HepG2 (cell line): ENCODE data around the gene ZNF428. TPM values are rescaled to one million over a fixed set of nuclear protein-coding genes. Genes with fewer than 3 reads are reported as not detected.

ENCODE experiments used
- ATAC-seq: fragments of 200-7000 bp; cut with Tn5 transposase; 3 replicates; pipeline ENCODE4 v1.9.1; 2020; ENCODE audit warnings: mild to moderate bottlenecking, moderate library complexity
- BruUV-seq: library from RNA; stranded (reverse); fragments of 400-500 nt; replicated peaks from 2 replicates; lab custom pipeline; 2021; lab: Mats Ljungman, UMichigan
- CTCF ChIA-PET: fragments of 300-600 bp; formaldehyde crosslinking; extraction: SDS; loops from one replicate; lab custom pipeline; 2021; ENCODE audit warnings: low total read pairs, inconsistent platforms, low intra/inter-chr PET ratio; lab: Yijun Ruan, JAX
- POLR2A ChIA-PET: fragments of 350-600 bp; sonication (Branson Sonifier 250); formaldehyde crosslinking; loops from one replicate; lab custom pipeline; 2020; ENCODE audit warnings: antibody characterized with exemption, inconsistent platforms; lab: Yijun Ruan, JAX
- DNase-seq: peaks from one replicate; pipeline ENCODE4 v3.0.0-alpha.2; 2015; ENCODE audit warnings: low spot score
- FAIRE-seq: peaks from 3 replicates; lab custom pipeline; 2011; peaks lifted over from hg19 to GRCh38; lab: Jason Lieb, UNC
- H2AFZ ChIP-seq: one replicate; pipeline ENCODE4 v1.6.1; 2011; ENCODE audit warnings: low read length, inconsistent platforms
- H3K27ac ChIP-seq: fragments of 300-600 bp; 3 replicates; pipeline ENCODE4 v1.8.0; 2011; ENCODE audit warnings: mixed run types, mild to moderate bottlenecking, mixed read lengths, low read length, inconsistent platforms; ENCODE audit not compliant: insufficient read depth; ENCODE audit errors: extremely low read length
- H3K27me3 ChIP-seq, 2 experiments: fragments of 200-600 bp in 1 of 2; 2 replicates in 1 of 2; 3 replicates in 1 of 2; pipeline versions ENCODE4 v1.6.0 to v1.8.0; 2011; ENCODE audit warnings: low read length in 2 of 2, mild to moderate bottlenecking in 2 of 2, moderate library complexity in 2 of 2, inconsistent platforms in 1 of 2; ENCODE audit not compliant: insufficient read depth in 2 of 2, control insufficient read depth in 1 of 2
- H3K36me3 ChIP-seq, 2 experiments: fragments of 200-600 bp in 1 of 2; replicated peaks in 1 of 2; 2 replicates in 1 of 2; 3 replicates in 1 of 2; pipeline versions ENCODE4 v1.5.1 to v1.8.0; 2011; ENCODE audit warnings: low read length in 2 of 2, inconsistent platforms in 1 of 2; ENCODE audit not compliant: insufficient read depth in 2 of 2, control insufficient read depth in 1 of 2
- H3K4me1 ChIP-seq: 2 replicates; pipeline ENCODE4 v1.5.1; 2012; ENCODE audit warnings: low read length, inconsistent platforms; ENCODE audit not compliant: insufficient read depth
- H3K4me2 ChIP-seq: 2 replicates; pipeline ENCODE4 v1.6.0; 2011; ENCODE audit warnings: low read depth, low read length, inconsistent platforms
- H3K4me3 ChIP-seq, 3 experiments: fragments of 200-600 bp in 1 of 3; sonication (generic), shearing (Covaris generic) in 1 of 3; replicated peaks in 1 of 3; 2 replicates each; pipeline ENCODE4 v1.5.1; 2011 to 2016; ENCODE audit warnings: low read length in 3 of 3, inconsistent platforms in 2 of 3, low read depth in 2 of 3, mild to moderate bottlenecking in 2 of 3, control low read depth in 1 of 3, mixed read lengths in 1 of 3; ENCODE audit not compliant: insufficient read depth in 1 of 3
- H3K79me2 ChIP-seq: one replicate; pipeline ENCODE4 v1.6.1; 2011; ENCODE audit warnings: low read length, inconsistent platforms; ENCODE audit not compliant: insufficient read depth
- H3K9ac ChIP-seq: 2 replicates; pipeline ENCODE4 v1.6.0; 2011; ENCODE audit warnings: mild to moderate bottlenecking, low read depth, low read length, inconsistent platforms; ENCODE audit not compliant: insufficient read depth
- H3K9me3 ChIP-seq: 2 replicates; pipeline ENCODE4 v1.5.1; 2012; ENCODE audit warnings: mild to moderate bottlenecking, low read length
- H4K20me1 ChIP-seq: 2 replicates; pipeline ENCODE4 v1.6.0; 2011; ENCODE audit warnings: inconsistent platforms, mild to moderate bottlenecking, low read length, moderate library complexity; ENCODE audit not compliant: insufficient read depth
- KAT7 ChIP-seq: IDR thresholded peaks from 2 replicates; pipeline ENCODE4 v1.6.1; 2018; ENCODE audit warnings: borderline replicate concordance, missing compliant biosample characterization
- NFE2L1 ChIP-seq: sonication (generic); formaldehyde crosslinking; IDR thresholded peaks from 2 replicates; pipeline ENCODE4 v1.4.0; 2020; ENCODE audit warnings: missing genetic modification reagents, mild to moderate bottlenecking, borderline replicate concordance
- PRDM15 ChIP-seq: sonication (generic); formaldehyde crosslinking; IDR thresholded peaks from 2 replicates; pipeline ENCODE4 v1.4.0; 2020; ENCODE audit warnings: missing genetic modification reagents
- SP4 ChIP-seq: sonication (generic); formaldehyde crosslinking; IDR thresholded peaks from 2 replicates; pipeline ENCODE4 v1.8.1; 2023; ENCODE audit warnings: mild to moderate bottlenecking, missing genetic modification reagents
- SUZ12 ChIP-seq: fragments of 150-350 bp; IDR thresholded peaks from 2 replicates; pipeline ENCODE4 v1.6.1; 2014; ENCODE audit warnings: low read depth, low read length
- TERF1 ChIP-seq: sonication (generic); formaldehyde crosslinking; IDR thresholded peaks from 2 replicates; pipeline ENCODE4 v1.8.0; 2022; ENCODE audit warnings: mild to moderate bottlenecking, missing genetic modification reagents, moderate library complexity
- THAP9 ChIP-seq: sonication (generic); formaldehyde crosslinking; IDR thresholded peaks from 2 replicates; pipeline ENCODE4; 2020; ENCODE audit warnings: missing genetic modification reagents, mild to moderate bottlenecking, borderline replicate concordance
- ZNF143 ChIP-seq: sonication (generic); formaldehyde crosslinking; IDR thresholded peaks from 2 replicates; pipeline ENCODE4 v1.4.0; 2020; ENCODE audit warnings: missing genetic modification reagents
- ZNF556 ChIP-seq: sonication (generic); formaldehyde crosslinking; IDR thresholded peaks from 2 replicates; pipeline ENCODE4 v1.4.0; 2020; ENCODE audit warnings: mild to moderate bottlenecking, missing genetic modification reagents, borderline replicate concordance
- ZNF646 ChIP-seq: sonication (generic); formaldehyde crosslinking; IDR thresholded peaks from 2 replicates; pipeline ENCODE4 v1.9.0; 2021; ENCODE audit warnings: mild to moderate bottlenecking, missing genetic modification reagents
- WGBS: methylation state at CpG from one replicate; pipeline ENCODE4 v1.1.6; 2017; ENCODE audit warnings: low lambda C conversion rate; 5-methylcytosine and 5-hydroxymethylcytosine counted together
- in situ Hi-C: cut with HindIII; loops from 2 replicates; pipeline ENCODE4 v1.10.0; 2017; ENCODE audit warnings: low pct_unique_long_range_greater_than_20kb; ENCODE audit not compliant: extremely low pct_ligation_motif_present
- intact Hi-C: fragments of 100-400 bp; cut with micrococcal nuclease; formaldehyde crosslinking; loops from one replicate; pipeline ENCODE4 v1.10.0; 2022; ENCODE audit not compliant: unreplicated experiment
- polyA plus RNA-seq, 8 experiments: library from polyadenylated mRNA; depleted of rRNA in 3 of 8; stranded (reverse) in 7 of 8; unstranded in 1 of 8; fragments of >200 nt; fragmentation: Illumina TruSeq in 4 of 8; extraction: Trizol in 4 of 8; gene quantifications; 2 replicates each; pipeline versions ENCODE4 v1.2.1 to v1.2.3, GENCODE V29; 2011 to 2016; ENCODE audit warnings: low read depth in 4 of 8, missing spikeins in 1 of 8, mixed read lengths in 1 of 8; ENCODE audit not compliant: insufficient read depth in 1 of 8
- total RNA-seq, 5 experiments: library from RNA; depleted of rRNA; stranded (reverse); fragments of >200 nt; fragmentation: Illumina TruSeq; extraction: Trizol; gene quantifications; 2 replicates each; pipeline ENCODE4 v1.2.3, GENCODE V29; 2016; ENCODE audit warnings: low read depth in 1 of 5

Gene ZNF428
- total and polyA plus RNA-seq, 2 of the 13 experiments (the other 11 are each of a cell fraction or from before 2014, with no cell fraction given) = 10.4 to 26.9 TPM

- no peak overlapping the region for H2AFZ ChIP-seq
- no peak for DNase-seq
- H3K9ac ChIP-seq = no peak overlapping the region
- H3K36me3 ChIP-seq = peaks cover 8 to 18% of the 10 kb centered on the region in 2 experiments; a peak in 4 of 5 replicates
- no peaks in the 10 kb centered on the region for H3K9me3 ChIP-seq
- ChIA-PET POLR2A (no interaction called here), CTCF (no interaction called here)
- no peak overlapping the region for H3K27ac ChIP-seq
- BruUV-seq = no TSS peak
- 93% methylated on average over 6 of the region's 6 CpGs for WGBS
- ATAC-seq = no peak
- H4K20me1 ChIP-seq = no peaks in the 10 kb centered on the region
- intact Hi-C loops = no loop called here
- H3K79me2 ChIP-seq = peaks cover 14% of the 10 kb centered on the region
- no peak overlapping the region for H3K4me3 ChIP-seq
- in situ Hi-C loops = no loop called here
- no peak overlapping the region for H3K4me2 ChIP-seq
- peaks cover 24% of the 10 kb centered on the region for H3K4me1 ChIP-seq
- H3K27me3 ChIP-seq = no peaks in the 10 kb centered on the region
- no peak for FAIRE-seq
- TF ChIP-seq PRDM15 (CRISPR knock-in tag) = no peak
- no peak for TF ChIP-seq NFE2L1 (CRISPR knock-in tag)
- TF ChIP-seq SUZ12 = no peak
- no peak for TF ChIP-seq TERF1
- TF ChIP-seq ZNF556 (CRISPR knock-in tag) = no peak
- TF ChIP-seq THAP9 (CRISPR knock-in tag) = no peak
- no peak for TF ChIP-seq ZNF646
- TF ChIP-seq KAT7 (CRISPR knock-in tag) = no peak
- no peak for TF ChIP-seq ZNF143 (CRISPR knock-in tag)
- TF ChIP-seq SP4 (CRISPR knock-in tag) = no peak
Measured at GRCh38 chr19:43616954-43617353, 2.5 kb downstream of the ZNF428 start.
